AG04449 (cell line): Measurements from ENCODE around the gene PLOD2.

Experiments used
- CTCF ChIA-PET: fragments of 350-600 bp; formaldehyde crosslinking; extraction: SDS; loops from one replicate; lab custom pipeline; 2021; ENCODE audit warnings: antibody characterized with exemption; lab: Yijun Ruan, JAX
- POLR2A ChIA-PET: fragments of 400-600, 350-600 bp; formaldehyde crosslinking; extraction: SDS; loops from one replicate; lab custom pipeline; 2020; ENCODE audit warnings: antibody characterized with exemption, inconsistent platforms; lab: Yijun Ruan, JAX
- DNase-seq: peaks from one replicate; pipeline ENCODE4 v3.0.0-alpha.2; 2010; ENCODE audit warnings: low read depth, low spot score
- H3K4me3 ChIP-seq: 2 replicates; pipeline ENCODE4 v1.5.1; 2011; ENCODE audit warnings: low read depth, mild to moderate bottlenecking, control low read depth, low read length
- TF ChIP-seq, protein P1 (sequence below): IDR thresholded peaks from one replicate; pipeline ENCODE4 v1.5.1; 2011; ENCODE audit warnings: mild to moderate bottlenecking, moderate library complexity, low read length, control low read depth, inconsistent platforms; ENCODE audit not compliant: insufficient read depth; ENCODE audit errors: missing control alignments

The PLOD2 gene

DNA sequence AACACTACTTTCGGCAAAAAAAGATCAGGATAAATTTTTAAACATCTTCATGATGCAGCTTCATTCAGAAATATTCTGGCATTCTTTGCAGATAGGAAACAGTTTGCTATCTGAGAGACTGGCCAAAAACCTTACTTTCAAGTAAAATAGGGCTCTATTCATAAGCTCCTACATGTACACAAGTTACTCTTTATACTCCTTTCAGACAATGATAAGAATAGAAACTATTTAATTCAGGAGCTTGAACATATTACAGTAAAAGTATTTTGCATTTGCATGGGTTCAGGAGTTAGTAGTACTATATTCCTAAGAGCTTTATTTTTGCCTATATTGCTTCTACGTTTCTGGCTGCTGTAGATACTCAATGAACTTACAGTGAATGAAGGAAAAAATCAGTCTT lies 70.5 kb downstream of the PLOD2 start:
- TF ChIP-seq, protein P1, sequence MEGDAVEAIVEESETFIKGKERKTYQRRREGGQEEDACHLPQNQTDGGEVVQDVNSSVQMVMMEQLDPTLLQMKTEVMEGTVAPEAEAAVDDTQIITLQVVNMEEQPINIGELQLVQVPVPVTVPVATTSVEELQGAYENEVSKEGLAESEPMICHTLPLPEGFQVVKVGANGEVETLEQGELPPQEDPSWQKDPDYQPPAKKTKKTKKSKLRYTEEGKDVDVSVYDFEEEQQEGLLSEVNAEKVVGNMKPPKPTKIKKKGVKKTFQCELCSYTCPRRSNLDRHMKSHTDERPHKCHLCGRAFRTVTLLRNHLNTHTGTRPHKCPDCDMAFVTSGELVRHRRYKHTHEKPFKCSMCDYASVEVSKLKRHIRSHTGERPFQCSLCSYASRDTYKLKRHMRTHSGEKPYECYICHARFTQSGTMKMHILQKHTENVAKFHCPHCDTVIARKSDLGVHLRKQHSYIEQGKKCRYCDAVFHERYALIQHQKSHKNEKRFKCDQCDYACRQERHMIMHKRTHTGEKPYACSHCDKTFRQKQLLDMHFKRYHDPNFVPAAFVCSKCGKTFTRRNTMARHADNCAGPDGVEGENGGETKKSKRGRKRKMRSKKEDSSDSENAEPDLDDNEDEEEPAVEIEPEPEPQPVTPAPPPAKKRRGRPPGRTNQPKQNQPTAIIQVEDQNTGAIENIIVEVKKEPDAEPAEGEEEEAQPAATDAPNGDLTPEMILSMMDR = no peak
- ChIA-PET CTCF (interaction anchor here (0.8 to 1.7 kb wide), 4 partner anchors 11 to 99 kb away, joined by 4 to 5 read pairs (median 4); no protein-coding TSS in a partner anchor), POLR2A (no interaction called here)
- no peak overlapping the region for H3K4me3 ChIP-seq
- DNase-seq = no peak

DNA sequence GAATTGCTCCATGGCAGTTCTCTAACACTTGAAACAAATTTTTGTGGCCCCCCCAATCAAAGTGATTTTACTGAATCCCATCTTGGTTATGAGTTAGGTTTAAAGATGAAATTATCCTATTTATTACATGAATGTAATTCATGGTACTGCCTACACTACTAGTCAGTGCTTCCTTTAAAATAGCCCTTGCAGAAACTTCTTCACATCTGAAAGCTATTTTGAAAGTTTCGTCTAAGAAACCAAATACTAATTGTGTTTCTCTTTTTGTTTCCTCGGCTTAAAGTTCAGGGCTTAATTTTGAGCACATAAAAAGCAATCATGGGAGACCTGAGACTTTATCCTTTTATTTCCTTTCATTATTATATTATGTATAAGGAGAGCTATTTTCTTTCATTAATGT lies 72.1 kb downstream of the PLOD2 start:
- TF ChIP-seq, protein P1 = no peak
- ChIA-PET POLR2A (no interaction called here), CTCF (interaction anchor here (1.4 to 2.3 kb wide), 2 partner anchors 17 to 99 kb away, joined by 4 to 5 read pairs; no protein-coding TSS in a partner anchor)
- H3K4me3 ChIP-seq = no peak overlapping the region
- no peak for DNase-seq

DNA sequence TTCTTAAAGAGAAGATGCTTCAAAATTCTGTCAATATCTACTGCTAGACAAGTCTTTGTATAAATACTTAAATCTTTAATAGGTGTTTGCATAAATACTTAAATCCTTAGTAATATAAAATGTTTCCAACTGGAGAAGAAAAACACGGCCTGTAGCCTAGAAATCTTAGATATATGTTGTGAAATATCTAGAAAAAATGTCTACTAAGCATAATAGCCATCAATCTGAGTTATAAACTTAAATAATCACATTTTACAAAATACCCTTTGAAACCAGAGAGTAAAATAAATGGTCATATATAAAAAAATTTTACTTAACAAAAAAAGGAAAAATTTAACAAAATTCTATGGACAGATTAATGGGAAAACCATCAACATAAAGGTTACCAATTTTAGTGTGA lies 73.9 kb downstream of the PLOD2 start:
- CTCF ChIA-PET = interaction anchor here (2.3 kb wide), 1 partner anchor 101 kb away, joined by 5 read pairs; no protein-coding TSS in a partner anchor

DNA sequence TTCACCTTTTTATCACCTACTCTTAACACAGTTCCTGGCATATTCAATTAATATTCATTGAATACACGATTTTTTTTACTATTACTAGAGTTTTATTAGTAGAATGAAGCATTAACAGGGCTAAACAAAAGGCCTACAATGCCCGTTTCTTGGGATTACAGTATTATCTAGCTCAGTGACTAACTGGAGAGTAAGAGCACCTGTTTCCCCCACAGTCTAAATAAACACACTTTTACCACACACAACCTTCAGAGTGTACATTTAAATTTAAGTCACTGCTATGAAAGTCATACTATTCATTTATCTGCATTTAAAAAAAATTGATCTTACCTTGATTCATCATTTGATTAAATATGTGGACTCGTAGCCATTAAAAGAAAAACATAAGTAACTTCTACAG lies 74.8 kb downstream of the PLOD2 start:
- TF ChIP-seq, protein P1 = no peak
- POLR2A ChIA-PET = no interaction called here
- no peak for DNase-seq
- CTCF ChIA-PET = no interaction called here
- no peak overlapping the region for H3K4me3 ChIP-seq

More for the DNA sequence above, 73.9 kb downstream of the PLOD2 start:
- POLR2A ChIA-PET = no interaction called here
- DNase-seq = no peak
- no peak overlapping the region for H3K4me3 ChIP-seq
- TF ChIP-seq, protein P1 = no peak

DNA sequence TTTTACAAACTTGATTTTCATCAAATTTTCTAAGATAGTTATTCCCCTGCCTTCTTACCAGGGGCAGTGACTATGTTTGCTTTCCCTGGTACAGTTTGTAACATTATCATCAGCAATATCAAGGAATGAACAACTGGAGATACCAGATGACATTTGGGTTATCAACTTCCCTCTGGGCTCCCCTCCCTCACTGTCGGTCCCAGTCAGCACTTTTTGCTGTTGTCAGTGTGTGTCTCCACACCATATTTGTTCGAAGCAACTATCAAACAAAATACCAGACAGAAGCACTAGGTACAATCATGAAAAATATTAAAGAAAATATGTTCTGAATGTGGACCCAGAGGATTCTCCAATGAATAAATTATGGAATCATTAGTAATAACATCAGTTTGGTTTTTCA lies 75.3 kb downstream of the PLOD2 start:
- ChIA-PET CTCF (no interaction called here), POLR2A (no interaction called here)
- TF ChIP-seq, protein P1 = no peak
- no peak for DNase-seq
- H3K4me3 ChIP-seq = no peak overlapping the region

DNA sequence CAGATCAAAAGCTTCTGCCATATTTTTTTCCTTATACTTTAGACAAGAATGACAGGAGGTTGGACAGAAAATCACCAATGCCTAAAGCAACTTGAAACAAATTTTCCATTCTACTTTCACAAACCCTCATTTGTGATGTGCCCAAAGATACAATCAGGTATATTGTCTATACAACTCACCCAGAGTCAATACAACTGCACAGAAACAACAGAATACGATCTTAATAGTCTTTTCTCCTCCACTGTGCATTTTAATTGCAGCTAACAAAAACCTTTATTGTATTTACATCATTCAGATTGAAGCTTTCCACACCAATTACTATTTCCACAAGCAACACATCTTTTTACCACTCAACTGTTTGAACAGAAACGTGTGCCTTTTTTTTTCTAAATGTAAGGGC lies 80.4 kb downstream of the PLOD2 start:
- ChIA-PET CTCF (interaction anchor here (1.6 to 1.7 kb wide), 2 partner anchors 10 to 16 kb away, joined by 5 read pairs; no protein-coding TSS in a partner anchor), POLR2A (interaction anchor here (2.0 kb wide), 1 partner anchor 80 kb away, joined by 7 read pairs; the partner anchor contains the start of gene PLOD2)
- TF ChIP-seq, protein P1 = no peak
- DNase-seq = no peak
- no peak overlapping the region for H3K4me3 ChIP-seq
